GM12878 (cell line): ENCODE data around the gene COPB1. TPM values are rescaled to one million over a fixed set of nuclear protein-coding genes. Genes with fewer than 3 reads are reported as not detected.

Source experiments
- ATAC-seq: fragments of 200-7000 bp; cut with Tn5 transposase; 3 replicates; pipeline ENCODE4 v1.9.1; 2020; ENCODE audit warnings: mild to moderate bottlenecking, moderate library complexity
- BruUV-seq: library from RNA; stranded (reverse); fragments of 400-500 nt; replicated peaks from 2 replicates; lab custom pipeline; 2021; lab: Mats Ljungman, UMichigan
- CTCF ChIA-PET: fragments of 300-600 bp; sonication (Branson Sonifier 250); formaldehyde crosslinking; extraction: SDS; loops from one replicate; lab custom pipeline; 2021; ENCODE audit warnings: inconsistent platforms; lab: Yijun Ruan, JAX
- POLR2A ChIA-PET: fragments of 350-600 bp; formaldehyde crosslinking; extraction: SDS; loops from one replicate; lab custom pipeline; 2021; ENCODE audit warnings: inconsistent platforms; lab: Charles Lee
- RAD21 ChIA-PET: fragments of 300-600 bp; sonication (Branson Sonifier 250); formaldehyde crosslinking; loops from one replicate; lab custom pipeline; 2023; ENCODE audit warnings: antibody characterized with exemption; ENCODE audit not compliant: unreplicated experiment; lab: Charles Lee
- SMC1A ChIA-PET: fragments of 300-600 bp; sonication (Branson Sonifier 250); formaldehyde crosslinking; loops from one replicate; lab custom pipeline; 2023; ENCODE audit not compliant: unreplicated experiment, uncharacterized antibody; lab: Charles Lee
- DNase-seq: peaks from one replicate; pipeline ENCODE4 v3.0.0-alpha.2; 2011; ENCODE audit warnings: low read depth, low spot score
- FAIRE-seq: peaks from 3 replicates; lab custom pipeline; 2011; peaks lifted over from hg19 to GRCh38; lab: Jason Lieb, UNC
- H2AFZ ChIP-seq: 2 replicates; pipeline ENCODE4 v1.6.0; 2011; ENCODE audit warnings: low read depth, low read length, control low read depth; ENCODE audit not compliant: control insufficient read depth
- H3K27ac ChIP-seq: 2 replicates; pipeline ENCODE4 v1.5.1; 2011; ENCODE audit warnings: control low read depth; ENCODE audit not compliant: control insufficient read depth, insufficient read depth
- H3K27me3 ChIP-seq, 2 experiments: replicated peaks in 1 of 2; 2 replicates each; pipeline versions ENCODE4 v1.6.0 to v1.6.1; 2011; ENCODE audit warnings: low read length in 1 of 2; ENCODE audit not compliant: control insufficient read depth in 2 of 2, insufficient read depth in 2 of 2
- H3K36me3 ChIP-seq, 2 experiments: 2 replicates each; pipeline ENCODE4 v1.5.1; 2011; ENCODE audit warnings: low read length in 1 of 2; ENCODE audit not compliant: control insufficient read depth in 2 of 2, insufficient read depth in 2 of 2
- H3K4me1 ChIP-seq: 2 replicates; pipeline ENCODE4 v1.6.1; 2011; ENCODE audit warnings: mild to moderate bottlenecking, low read length, moderate library complexity, mixed read lengths; ENCODE audit not compliant: control insufficient read depth, insufficient read depth
- H3K4me2 ChIP-seq: 2 replicates; pipeline ENCODE4 v1.6.0; 2011; ENCODE audit warnings: control low read depth; ENCODE audit not compliant: control insufficient read depth, insufficient read depth
- H3K4me3 ChIP-seq: fragments of 200-600 bp; sonication (generic); 2 replicates; pipeline ENCODE4 v1.5.1; 2016
- H3K79me2 ChIP-seq: 2 replicates; pipeline ENCODE4 v1.6.0; 2011; ENCODE audit warnings: low read length; ENCODE audit not compliant: control insufficient read depth, insufficient read depth
- H3K9ac ChIP-seq: 2 replicates; pipeline ENCODE4 v1.8.0; 2011; ENCODE audit warnings: low read length, control low read depth, mixed read lengths; ENCODE audit not compliant: control insufficient read depth, insufficient read depth
- H3K9me3 ChIP-seq: replicated peaks from 3 replicates; pipeline ENCODE4 v1.5.1; 2011; ENCODE audit warnings: mild to moderate bottlenecking, low read length; ENCODE audit not compliant: control insufficient read depth, insufficient read depth
- H4K20me1 ChIP-seq: 2 replicates; pipeline ENCODE4 v1.6.0; 2011; ENCODE audit not compliant: control insufficient read depth, insufficient read depth
- CEBPZ ChIP-seq: fragments of 150-350 bp; IDR thresholded peaks from 2 replicates; pipeline ENCODE4 v1.6.1; 2016; ENCODE audit warnings: low read depth, low read length
- CTCF ChIP-seq, 3 experiments: IDR thresholded peaks in 2 of 3; conservative IDR thresholded peaks in 1 of 3; 2 replicates each; pipeline ENCODE4 v1.5.1; 2011; ENCODE audit warnings: low read depth in 3 of 3, low read length in 3 of 3, mild to moderate bottlenecking in 3 of 3, control low read depth in 2 of 3, moderate library complexity in 2 of 3, inconsistent platforms in 1 of 3, mixed read lengths in 1 of 3; ENCODE audit not compliant: control insufficient read depth in 2 of 3, insufficient read depth in 1 of 3; ENCODE audit errors: extremely low read depth in 1 of 3
- ELK1 ChIP-seq: IDR thresholded peaks from 2 replicates; pipeline ENCODE4 v1.6.1; 2012; ENCODE audit warnings: low read depth, low read length, improper control_type of control experiment
- EP300 ChIP-seq, 2 experiments: fragments of 150-350 bp in 1 of 2; IDR thresholded peaks; 2 replicates each; pipeline ENCODE4 v1.6.1; 2011 to 2012; ENCODE audit warnings: low read depth in 2 of 2, low read length in 2 of 2, borderline replicate concordance in 1 of 2, improper control_type of control experiment in 1 of 2, inconsistent platforms in 1 of 2; ENCODE audit not compliant: control insufficient read depth in 1 of 2
- MAX ChIP-seq: IDR thresholded peaks from 2 replicates; pipeline ENCODE4 v1.6.1; 2012; ENCODE audit warnings: low read depth, low read length, improper control_type of control experiment
- RAD51 ChIP-seq: fragments of 450-650 bp; IDR thresholded peaks from 2 replicates; pipeline ENCODE4 v1.6.1; 2016; ENCODE audit warnings: moderate library complexity, mild to moderate bottlenecking, inconsistent platforms
- RFX5 ChIP-seq: IDR thresholded peaks from 2 replicates; pipeline ENCODE4 v1.6.1; 2011; ENCODE audit warnings: low read depth, low read length, improper control_type of control experiment
- SMC3 ChIP-seq: IDR thresholded peaks from 2 replicates; pipeline ENCODE4 v1.6.1; 2011; ENCODE audit warnings: low read length, improper control_type of control experiment, borderline replicate concordance
- STAT3 ChIP-seq: IDR thresholded peaks from 2 replicates; pipeline ENCODE4 v1.6.1; 2011; ENCODE audit warnings: low read depth, low read length, improper control_type of control experiment
- YBX1 ChIP-seq: fragments of 450-650 bp; IDR thresholded peaks from 2 replicates; pipeline ENCODE4 v1.6.1; 2016; ENCODE audit warnings: antibody characterized with exemption
- ZNF274 ChIP-seq: IDR thresholded peaks from one replicate; pipeline ENCODE4 v1.8.0; 2011; ENCODE audit not compliant: insufficient read length, insufficient read depth
- ZNF384 ChIP-seq: IDR thresholded peaks from 2 replicates; pipeline ENCODE4 v1.6.1; 2012; ENCODE audit warnings: low read depth, mild to moderate bottlenecking, low read length, improper control_type of control experiment, borderline replicate concordance
- ZZZ3 ChIP-seq: IDR thresholded peaks from 2 replicates; pipeline ENCODE4 v1.6.1; 2011; ENCODE audit warnings: low read depth; ENCODE audit not compliant: control insufficient read depth, insufficient read length
- WGBS: methylation state at CpG from one replicate; pipeline ENCODE4 v1.1.6; 2016; ENCODE audit warnings: low lambda C conversion rate; ENCODE audit not compliant: insufficient replicate concordance, insufficient coverage; ENCODE audit errors: missing lambda C conversion rate; 5-methylcytosine and 5-hydroxymethylcytosine counted together
- in situ Hi-C: fragments of 300-500 bp; cut with MboI; formaldehyde crosslinking; loops from 9 replicates; pipeline ENCODE4 v1.14.3; 2018; ENCODE audit warnings: mixed read lengths
- intact Hi-C: fragments of 100-400 bp; cut with micrococcal nuclease; formaldehyde crosslinking; loops from one replicate; pipeline ENCODE4 v1.14.2; 2022; ENCODE audit not compliant: unreplicated experiment
- polyA plus RNA-seq, 11 experiments: library from polyadenylated mRNA; depleted of rRNA in 4 of 11; unstranded in 6 of 11; stranded (reverse) in 5 of 11; fragments of >200 nt; fragmentation: Nextera tagmentation in 4 of 11; fragmentation: Illumina TruSeq in 1 of 11; extraction: Ambion mirVana in 4 of 11; extraction: Trizol in 1 of 11; gene quantifications; 1 replicate in 1 of 11; 2 replicates in 10 of 11; pipeline versions ENCODE4 v1.2.1 to v1.2.3, GENCODE V29; 2011 to 2016; ENCODE audit warnings: inconsistent platforms in 2 of 11, missing spikeins in 2 of 11, low read depth in 1 of 11
- total RNA-seq, 4 experiments: library from RNA; depleted of rRNA in 3 of 4; stranded (reverse); fragments of >200 nt in 3 of 4; fragmentation: Illumina TruSeq in 1 of 4; extraction: Trizol in 1 of 4; gene quantifications; 2 replicates each; pipeline versions ENCODE4 v1.2.1 to v1.2.3, GENCODE V29; 2013 to 2021

COPB1 gene
- total and polyA plus RNA-seq, 10 of the 15 experiments (the other 5 are each of a cell fraction or from before 2014, with no cell fraction given), result 67.0 to 149 (median 109) TPM

- ATAC-seq (peak; percentile 65), FAIRE-seq (peak; percentile 78), DNase-seq (no peak)
- WGBS, result 69% methylated on average over 7 of the region's 7 CpGs
- Histone ChIP-seq H3K27ac (no peak overlapping the region), H3K4me1 (no peaks in the 10 kb centered on the region), H3K4me2 (no peak overlapping the region), H3K79me2 (no peaks in the 10 kb centered on the region), H3K9me3 (no peaks in the 10 kb centered on the region), H3K27me3 (no peaks in the 10 kb centered on the region), H3K4me3 (no peak overlapping the region), H2AFZ (no peak overlapping the region), H3K36me3 (peaks cover 0 to 18% of the 10 kb centered on the region in 2 experiments; a peak in 1 of 4 replicates), H3K9ac (no peak overlapping the region), H4K20me1 (no peaks in the 10 kb centered on the region)
- BruUV-seq, result TSS peak; percentile 33
- ChIA-PET SMC1A (interaction anchor here (0.5 to 8.1 kb wide), 35 partner anchors 9 to 759 kb away, joined by 3 to 138 read pairs (median 3); no protein-coding TSS in a partner anchor), CTCF (interaction anchor here (0.6 to 10.0 kb wide), 56 partner anchors 7 to 1385 kb away, joined by 3 to 238 read pairs (median 4); no protein-coding TSS in a partner anchor), POLR2A (interaction anchor here (0.6 to 1.1 kb wide), 11 partner anchors 8 to 1591 kb away, joined by 3 to 8 read pairs (median 3); no protein-coding TSS in a partner anchor), RAD21 (interaction anchor here (0.6 to 7.0 kb wide), 26 partner anchors 10 to 730 kb away, joined by 3 to 117 read pairs (median 4); partner anchors contain the start of gene COPB1)
- in situ Hi-C loops (loop anchor here (5.0 kb wide), 1 partner anchor 158 kb away; no protein-coding TSS in a partner anchor), intact Hi-C loops (loop anchor here (1.0 to 5.0 kb wide), 2 partner anchors 155 to 498 kb away; no protein-coding TSS in a partner anchor)
- TF ChIP-seq EP300 (IDR thresholded peaks at IDR 0.05; ENCODE audit: borderline replicate concordance in 1 of 2, control insufficient read depth in 1 of 2, low read depth in 2 of 2, low read length in 2 of 2), result no peak
- TF ChIP-seq ZNF384, result peak; percentile 98
- no peak for TF ChIP-seq STAT3
- TF ChIP-seq YBX1, result no peak
- TF ChIP-seq MAX, result no peak
- TF ChIP-seq SMC3, result peak; percentile 83
- TF ChIP-seq RFX5, result no peak
- no peak for TF ChIP-seq ZNF274
- no peak for TF ChIP-seq ZZZ3
- TF ChIP-seq CEBPZ, result no peak
- no peak for TF ChIP-seq RAD51
- TF ChIP-seq ELK1, result no peak
- peak; percentile 51 to 66 (median 56); a peak in 5 of 6 replicates for TF ChIP-seq CTCF (IDR thresholded peaks at IDR 0.05 in 2 of 3, conservative IDR thresholded peaks at IDR 0.05 in 1 of 3; ENCODE audit: control insufficient read depth in 2 of 3, extremely low read depth in 1 of 3, insufficient read depth in 1 of 3, low read depth in 3 of 3, low read length in 3 of 3)
Measured at GRCh38 chr11:14454861-14455632, 44.6 kb downstream of the COPB1 start.
